Limb (tissue), 2 donors: ENCODE measurements around the gene BSN.

ENCODE experiments used
- DNase-seq, 2 donors: peaks; one replicate each; pipeline ENCODE4 v3.0.0-alpha.2; 2016; ENCODE audit errors: extremely low spot score in 2 of 2

Gene BSN

GRCh38 chr3:49553692-49554632 is at the start of gene BSN:
BSN (plus strand) TSS chr3:49554477; CDS start chr3:49554603, 126 bp downstream.
- DNase-seq = peak; percentile 96 to 97

- DNase-seq = no peak
Measured at GRCh38 chr3:49506906-49507305, 47.4 kb upstream of the BSN start.

- no peak for DNase-seq
Measured at GRCh38 chr3:49509028-49509561, 45.2 kb upstream of the BSN start.

- no peak for DNase-seq
Measured at GRCh38 chr3:49511639-49512038, 42.6 kb upstream of the BSN start.

GRCh38 chr3:49512781-49513355 is 41.4 kb upstream of the BSN start:
- no peak for DNase-seq

GRCh38 chr3:49513494-49514124 is 40.7 kb upstream of the BSN start:
- no peak for DNase-seq

GRCh38 chr3:49518016-49518415 is 36.3 kb upstream of the BSN start:
- DNase-seq = no peak

- no peak for DNase-seq
Measured at GRCh38 chr3:49518441-49518840, 35.8 kb upstream of the BSN start.

- DNase-seq = peak in 1 of 2 donors; percentile 47
Measured at GRCh38 chr3:49519296-49519695, 35.0 kb upstream of the BSN start.

GRCh38 chr3:49519916-49520385 is 34.3 kb upstream of the BSN start:
- no peak for DNase-seq

GRCh38 chr3:49523756-49524747 is 30.2 kb upstream of the BSN start:
- no peak for DNase-seq

GRCh38 chr3:49529567-49529966 is 24.7 kb upstream of the BSN start:
- no peak for DNase-seq

GRCh38 chr3:49530231-49530630 is 24.0 kb upstream of the BSN start:
- no peak for DNase-seq

GRCh38 chr3:49530701-49531100 is 23.6 kb upstream of the BSN start:
- no peak for DNase-seq

- DNase-seq = no peak
Measured at GRCh38 chr3:49531218-49531617, 23.1 kb upstream of the BSN start.

- no peak for DNase-seq
Measured at GRCh38 chr3:49531715-49532114, 22.6 kb upstream of the BSN start.

- no peak for DNase-seq
Measured at GRCh38 chr3:49533031-49533430, 21.2 kb upstream of the BSN start.

- DNase-seq = no peak
Measured at GRCh38 chr3:49533786-49534519, 20.3 kb upstream of the BSN start.

- peak in 1 of 2 donors; percentile 60 for DNase-seq
Measured at GRCh38 chr3:49534581-49535441, 19.5 kb upstream of the BSN start.
